ENCODE measurements around the gene HDAC9.

Gene HDAC9

GRCh38 chr7:18558503-18558902 is 63.0 kb downstream of the HDAC9 start:
- DNase-seq, result no peak

- no peak for DNase-seq
These were observed 63.4 kb downstream of the HDAC9 start for GRCh38 chr7:18558910-18559309.

GRCh38 chr7:18559756-18560155 is 64.2 kb downstream of the HDAC9 start:
- no peak for DNase-seq

- DNase-seq, result no peak
These were observed 69.2 kb downstream of the HDAC9 start for GRCh38 chr7:18564779-18565178.

- no peak for DNase-seq
These were observed 69.8 kb downstream of the HDAC9 start for GRCh38 chr7:18565337-18565736.

- no peak for DNase-seq
These were observed 70.7 kb downstream of the HDAC9 start for GRCh38 chr7:18566205-18566604.

- DNase-seq, result peak in 2 of 4 experiments; percentile 17
These were observed 71.3 kb downstream of the HDAC9 start for GRCh38 chr7:18566829-18567228.

GRCh38 chr7:18570441-18570840 is 74.9 kb downstream of the HDAC9 start:
- DNase-seq, result no peak

GRCh38 chr7:18570890-18571478 is 75.4 kb downstream of the HDAC9 start:
- DNase-seq, result peak; percentile 36 to 59 (median 44)

GRCh38 chr7:18572154-18572553 is 76.6 kb downstream of the HDAC9 start:
- peak in 2 of 4 experiments; percentile 37 to 58 for DNase-seq

GRCh38 chr7:18572885-18573284 is 77.3 kb downstream of the HDAC9 start:
- DNase-seq, result no peak

GRCh38 chr7:18573410-18574234 is 78.1 kb downstream of the HDAC9 start:
- DNase-seq, result no peak

GRCh38 chr7:18574235-18574540 is 78.6 kb downstream of the HDAC9 start:
- no peak for DNase-seq

- no peak for DNase-seq
These were observed 79.1 kb downstream of the HDAC9 start for GRCh38 chr7:18574676-18575075.

- DNase-seq, result no peak
These were observed 80.3 kb downstream of the HDAC9 start for GRCh38 chr7:18575622-18576572.

GRCh38 chr7:18577096-18577771 is 81.7 kb downstream of the HDAC9 start:
- no peak for DNase-seq

- DNase-seq, result no peak
These were observed 84.1 kb downstream of the HDAC9 start for GRCh38 chr7:18579698-18580097.

GRCh38 chr7:18580950-18581349 is 85.4 kb downstream of the HDAC9 start:
- no peak for DNase-seq

GRCh38 chr7:18583305-18583704 is 87.8 kb downstream of the HDAC9 start:
- DNase-seq, result no peak

- peak; percentile 43 to 74 (median 59) for DNase-seq
These were observed 94.7 kb downstream of the HDAC9 start for GRCh38 chr7:18590241-18590640.

- peak in 2 of 4 experiments; percentile 45 to 55 for DNase-seq
These were observed 95.3 kb downstream of the HDAC9 start for GRCh38 chr7:18590744-18591340.

- DNase-seq, result no peak
These were observed 98.2 kb downstream of the HDAC9 start for GRCh38 chr7:18593602-18594279.

Data from suppressor macrophage (primary cell).